Cardiac septum (tissue), 1 donor: ENCODE results near the gene CNTNAP2. TPM values are rescaled to one million over a fixed set of nuclear protein-coding genes. Genes with fewer than 3 reads are reported as not detected.

Experiments
- DNase-seq: peaks from one replicate; pipeline ENCODE4 v3.0.0-alpha.2; 2020; ENCODE audit warnings: low spot score
- intact Hi-C: fragments of 100-400 bp; cut with DNase I; formaldehyde crosslinking; loops from one replicate; pipeline ENCODE4 v1.14.0; 2022
- total RNA-seq: library from RNA; stranded (reverse); fragmentation: NEBNext Ultra II Directional; extraction: Animal tissue kit (Norgen Biotek cat#: 25700); gene quantifications from one replicate; pipeline ENCODE4 v1.2.1, GENCODE V29; 2021
- donor health status: DM: no; HTN: no; CAD: no.

CNTNAP2 gene
- total RNA-seq, 1 donor from 2014 or later: 0.22 TPM

- intact Hi-C loops: no loop called here
- DNase-seq: no peak
Measured at GRCh38 chr7:146528581-146528980, 412.0 kb downstream of the CNTNAP2 start.

GRCh38 chr7:146539836-146540235 is 423.2 kb downstream of the CNTNAP2 start:
- DNase-seq: no peak
- intact Hi-C loops: no loop called here

- DNase-seq: no peak
- intact Hi-C loops: no loop called here
Measured at GRCh38 chr7:146542101-146542500, 425.5 kb downstream of the CNTNAP2 start.

- intact Hi-C loops: no loop called here
- no peak for DNase-seq
Measured at GRCh38 chr7:146544748-146545147, 428.1 kb downstream of the CNTNAP2 start.

GRCh38 chr7:146548816-146549215 is 432.2 kb downstream of the CNTNAP2 start:
- no peak for DNase-seq
- intact Hi-C loops: no loop called here

- intact Hi-C loops: no loop called here
- no peak for DNase-seq
Measured at GRCh38 chr7:146554556-146554955, 438.0 kb downstream of the CNTNAP2 start.

- no peak for DNase-seq
- intact Hi-C loops: no loop called here
Measured at GRCh38 chr7:146557971-146558469, 441.4 kb downstream of the CNTNAP2 start.

- no peak for DNase-seq
- intact Hi-C loops: no loop called here
Measured at GRCh38 chr7:146565872-146566271, 449.3 kb downstream of the CNTNAP2 start.

- intact Hi-C loops: no loop called here
- DNase-seq: no peak
Measured at GRCh38 chr7:146575903-146576302, 459.3 kb downstream of the CNTNAP2 start.

GRCh38 chr7:146591976-146592375 is 475.4 kb downstream of the CNTNAP2 start:
- no peak for DNase-seq
- intact Hi-C loops: no loop called here

- intact Hi-C loops: no loop called here
- DNase-seq: no peak
Measured at GRCh38 chr7:146606628-146607027, 490.0 kb downstream of the CNTNAP2 start.

- no peak for DNase-seq
- intact Hi-C loops: no loop called here
Measured at GRCh38 chr7:146619641-146620040, 503.0 kb downstream of the CNTNAP2 start.

GRCh38 chr7:146626912-146627311 is 510.3 kb downstream of the CNTNAP2 start:
- no peak for DNase-seq
- intact Hi-C loops: no loop called here

GRCh38 chr7:146635205-146636032 is 518.8 kb downstream of the CNTNAP2 start:
- intact Hi-C loops: no loop called here
- DNase-seq: no peak

GRCh38 chr7:146636033-146636356 is 519.4 kb downstream of the CNTNAP2 start:
- intact Hi-C loops: no loop called here
- no peak for DNase-seq

GRCh38 chr7:146636581-146636980 is 520.0 kb downstream of the CNTNAP2 start:
- intact Hi-C loops: no loop called here

GRCh38 chr7:146639291-146639690 is 522.7 kb downstream of the CNTNAP2 start:
- no peak for DNase-seq
- intact Hi-C loops: no loop called here

More at GRCh38 chr7:146636581-146636980, 520.0 kb downstream of the CNTNAP2 start:
- no peak for DNase-seq

- DNase-seq: no peak
- intact Hi-C loops: no loop called here
Measured at GRCh38 chr7:146641491-146641890, 524.9 kb downstream of the CNTNAP2 start.

GRCh38 chr7:146645383-146645976 is 528.9 kb downstream of the CNTNAP2 start:
- intact Hi-C loops: no loop called here
- DNase-seq: no peak

GRCh38 chr7:146647445-146647844 is 530.8 kb downstream of the CNTNAP2 start:
- DNase-seq: no peak
- intact Hi-C loops: no loop called here

GRCh38 chr7:146652176-146652575 is 535.6 kb downstream of the CNTNAP2 start:
- no peak for DNase-seq
- intact Hi-C loops: no loop called here
